GM21515 (cell line): Measurements from ENCODE around the gene IGF2BP2.
"Not testable (repeated sequence)": the region's sequence is repeated elsewhere in the genome, so short reads cannot be mapped to it uniquely, and the experiment has no call there.

ENCODE experiments used
- ATAC-seq: cut with Tn5 transposase; IDR thresholded peaks from one replicate; pipeline ENCODE4 v1.9.1; 2021; ENCODE audit not compliant: unreplicated experiment

The IGF2BP2 gene

GRCh38 chr3:185678027-185678426 is 146.8 kb downstream of the IGF2BP2 start:
- ATAC-seq: no peak

- no peak for ATAC-seq
These were observed 147.6 kb downstream of the IGF2BP2 start for GRCh38 chr3:185677146-185677829.

GRCh38 chr3:185667574-185667973 is 157.3 kb downstream of the IGF2BP2 start:
- ATAC-seq: no peak

- no peak for ATAC-seq
These were observed 160.9 kb downstream of the IGF2BP2 start for GRCh38 chr3:185663929-185664328.

GRCh38 chr3:185661772-185662171 is 163.1 kb downstream of the IGF2BP2 start:
- ATAC-seq: no peak

GRCh38 chr3:185661296-185661695 is 163.5 kb downstream of the IGF2BP2 start:
- not testable (repeated sequence) for ATAC-seq

GRCh38 chr3:185659942-185660921 is 164.6 kb downstream of the IGF2BP2 start:
- no peak for ATAC-seq

- no peak for ATAC-seq
These were observed 165.9 kb downstream of the IGF2BP2 start for GRCh38 chr3:185658943-185659342.

GRCh38 chr3:185658504-185658912 is 166.3 kb downstream of the IGF2BP2 start:
- ATAC-seq: no peak

- ATAC-seq: no peak
These were observed 166.9 kb downstream of the IGF2BP2 start for GRCh38 chr3:185657691-185658503.

- ATAC-seq: no peak
These were observed 167.6 kb downstream of the IGF2BP2 start for GRCh38 chr3:185657211-185657610.

GRCh38 chr3:185656321-185656840 is 168.5 kb downstream of the IGF2BP2 start:
- ATAC-seq: no peak

GRCh38 chr3:185655426-185656320 is 169.2 kb downstream of the IGF2BP2 start:
- no peak for ATAC-seq

GRCh38 chr3:185654758-185655145 is 170.1 kb downstream of the IGF2BP2 start:
- no peak for ATAC-seq

- no peak for ATAC-seq
These were observed 170.7 kb downstream of the IGF2BP2 start for GRCh38 chr3:185653949-185654757.

- no peak for ATAC-seq
These were observed 172.9 kb downstream of the IGF2BP2 start for GRCh38 chr3:185651971-185652370.

GRCh38 chr3:185649414-185649813 is 175.4 kb downstream of the IGF2BP2 start:
- no peak for ATAC-seq

- ATAC-seq: no peak
These were observed 176.4 kb downstream of the IGF2BP2 start for GRCh38 chr3:185648396-185648795.

- no peak for ATAC-seq
These were observed 177.0 kb downstream of the IGF2BP2 start for GRCh38 chr3:185647880-185648210.
